NB4 (cell line): Measurements from ENCODE around the gene NOL8.

Experiments
- DNase-seq: peaks from one replicate; pipeline ENCODE4 v3.0.0; 2010; ENCODE audit warnings: low read depth
- H3K4me3 ChIP-seq: one replicate; pipeline ENCODE4 v1.5.1; 2011; ENCODE audit warnings: mild to moderate bottlenecking, low read depth, low read length, moderate library complexity
- CTCF ChIP-seq: IDR thresholded peaks from one replicate; pipeline ENCODE4 v1.5.1; 2012; ENCODE audit warnings: low read depth, low read length
- MYC ChIP-seq: IDR thresholded peaks from 2 replicates; pipeline ENCODE4 v1.6.1; 2011; ENCODE audit warnings: low read depth, low read length
- POLR2A ChIP-seq: IDR thresholded peaks from 2 replicates; pipeline ENCODE4 v1.6.1; 2011; ENCODE audit warnings: mild to moderate bottlenecking; ENCODE audit not compliant: insufficient read length; ENCODE audit errors: extremely low read depth
- TF ChIP-seq, protein P1 (sequence below): IDR thresholded peaks from 2 replicates; pipeline ENCODE4 v1.6.1; 2011; ENCODE audit warnings: low read depth, low read length

The NOL8 gene

DNA sequence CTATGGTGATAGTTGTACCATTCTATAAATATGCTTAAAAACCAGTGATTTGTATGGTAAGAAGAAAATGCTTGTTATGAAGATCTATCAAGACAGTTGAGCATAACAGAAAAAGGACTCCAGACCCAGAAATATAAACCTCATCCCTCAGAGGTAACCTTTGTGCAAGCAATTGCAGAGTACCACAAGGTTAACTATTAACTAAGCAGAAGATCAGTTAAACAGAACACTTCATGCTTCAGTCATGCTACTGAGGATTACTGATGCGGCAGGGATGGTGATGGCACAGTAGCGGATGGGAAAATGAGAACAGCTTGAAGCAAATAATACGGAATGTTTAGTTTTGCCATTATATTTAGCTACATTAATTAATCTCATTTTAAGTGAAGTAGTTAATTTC is 77.2 kb downstream of the NOL8 start:
- no peak for DNase-seq
- TF ChIP-seq, protein P1, sequence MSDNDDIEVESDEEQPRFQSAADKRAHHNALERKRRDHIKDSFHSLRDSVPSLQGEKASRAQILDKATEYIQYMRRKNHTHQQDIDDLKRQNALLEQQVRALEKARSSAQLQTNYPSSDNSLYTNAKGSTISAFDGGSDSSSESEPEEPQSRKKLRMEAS, result no peak
- TF ChIP-seq POLR2A (no peak), MYC (no peak), CTCF (no peak)
- no peak overlapping the region for H3K4me3 ChIP-seq
